HG02798 (cell line): ENCODE results near the gene ABL1.

Experiments
- ATAC-seq: cut with Tn5 transposase; IDR thresholded peaks from one replicate; pipeline ENCODE4 v1.9.1; 2021; ENCODE audit warnings: mild to moderate bottlenecking; ENCODE audit not compliant: unreplicated experiment, poor library complexity

ABL1 gene

GRCh38 chr9:130927995-130928900, 93.2 kb downstream of the ABL1 start:
- ATAC-seq, result no peak

DNA sequence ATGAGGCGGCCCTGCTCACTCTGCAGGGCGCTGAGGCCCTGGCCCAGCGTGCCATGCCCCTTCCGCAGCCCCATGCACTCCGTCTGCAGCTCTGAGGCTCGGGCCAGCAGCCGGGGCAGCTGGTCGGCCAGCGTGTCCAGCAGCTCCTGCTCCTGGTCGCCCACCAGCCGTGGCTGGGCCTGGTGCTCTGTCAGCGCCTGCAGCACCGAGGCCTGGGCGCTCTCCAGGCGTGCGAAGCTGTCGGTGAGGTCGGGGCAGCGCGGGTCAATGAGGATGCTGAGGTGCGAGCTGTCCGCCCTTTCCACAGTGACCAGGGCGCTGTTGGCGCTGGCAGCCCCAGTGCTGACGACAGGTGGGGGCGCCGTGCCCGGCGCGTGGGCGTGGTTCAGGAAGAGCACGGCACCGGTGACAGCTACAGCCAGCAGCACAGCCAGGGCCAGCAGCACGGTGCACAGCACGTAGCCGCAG, 94.6 kb downstream of the ABL1 start:
- no peak for ATAC-seq

- no peak for ATAC-seq
Observed at GRCh38 chr9:130930132-130930803, 95.2 kb downstream of the ABL1 start.

DNA sequence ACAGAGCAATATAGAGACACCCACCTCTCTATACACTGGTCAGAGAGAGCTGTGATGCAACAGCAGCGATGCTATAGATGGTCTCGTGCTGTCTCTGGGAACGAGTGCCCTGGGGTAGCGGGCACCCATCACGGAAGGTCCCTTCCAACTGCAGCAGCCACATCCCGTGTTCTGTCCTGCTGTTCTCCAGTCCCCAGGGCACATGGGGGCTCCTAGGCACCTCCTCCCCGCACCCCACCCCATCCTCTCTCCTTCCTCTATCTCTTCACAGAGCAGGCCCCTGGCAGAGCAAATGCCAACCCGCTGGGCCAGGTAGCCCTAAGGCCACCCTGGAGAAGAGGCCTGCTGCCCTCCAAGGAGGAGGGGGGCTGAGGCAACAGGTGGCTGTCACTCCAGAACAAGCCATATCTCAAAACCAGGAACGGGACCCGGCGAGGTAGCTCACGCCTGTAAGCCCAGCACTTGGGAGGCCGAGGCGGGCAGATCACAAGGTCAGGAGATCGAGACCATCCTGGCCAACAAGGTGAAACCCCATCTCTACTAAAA, 95.8 kb downstream of the ABL1 start:
- no peak for ATAC-seq

DNA sequence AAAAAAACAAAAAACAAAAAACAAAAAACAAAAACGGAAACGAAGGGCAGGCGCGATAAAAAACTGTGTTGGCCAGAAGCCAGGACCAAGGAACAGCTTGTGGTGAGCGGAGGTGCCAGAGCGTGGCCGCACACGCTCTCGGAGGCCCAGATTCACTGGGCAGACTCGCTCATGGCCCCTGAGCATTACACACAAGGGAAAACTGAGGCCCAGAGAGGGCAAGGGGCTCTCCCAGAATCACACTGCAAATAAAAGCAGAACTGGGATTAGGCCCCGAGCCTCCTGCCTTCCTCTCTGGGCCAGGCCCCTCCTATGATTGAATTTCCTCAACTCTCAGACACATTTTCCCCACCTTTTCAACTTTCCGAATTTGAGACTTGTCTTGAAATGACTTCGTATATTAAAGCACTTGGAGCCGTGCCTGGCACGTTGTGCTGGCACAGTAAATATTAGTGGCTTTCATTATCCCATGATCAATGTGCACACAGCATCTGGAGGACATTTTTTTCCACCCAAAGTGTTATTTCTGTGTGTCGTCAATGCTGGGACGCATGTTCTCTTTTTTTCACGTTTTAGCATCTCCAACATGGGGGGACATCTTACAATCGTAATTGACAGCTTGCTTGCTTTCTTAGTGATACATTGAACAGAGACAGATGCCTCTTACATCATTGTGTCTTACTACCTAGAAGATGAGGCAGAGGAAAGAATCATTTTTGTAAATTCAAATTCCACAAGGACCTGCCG, 96.6 kb downstream of the ABL1 start:
- no peak for ATAC-seq

GRCh38 chr9:130932255-130933079, 97.4 kb downstream of the ABL1 start:
- ATAC-seq, result no peak

DNA sequence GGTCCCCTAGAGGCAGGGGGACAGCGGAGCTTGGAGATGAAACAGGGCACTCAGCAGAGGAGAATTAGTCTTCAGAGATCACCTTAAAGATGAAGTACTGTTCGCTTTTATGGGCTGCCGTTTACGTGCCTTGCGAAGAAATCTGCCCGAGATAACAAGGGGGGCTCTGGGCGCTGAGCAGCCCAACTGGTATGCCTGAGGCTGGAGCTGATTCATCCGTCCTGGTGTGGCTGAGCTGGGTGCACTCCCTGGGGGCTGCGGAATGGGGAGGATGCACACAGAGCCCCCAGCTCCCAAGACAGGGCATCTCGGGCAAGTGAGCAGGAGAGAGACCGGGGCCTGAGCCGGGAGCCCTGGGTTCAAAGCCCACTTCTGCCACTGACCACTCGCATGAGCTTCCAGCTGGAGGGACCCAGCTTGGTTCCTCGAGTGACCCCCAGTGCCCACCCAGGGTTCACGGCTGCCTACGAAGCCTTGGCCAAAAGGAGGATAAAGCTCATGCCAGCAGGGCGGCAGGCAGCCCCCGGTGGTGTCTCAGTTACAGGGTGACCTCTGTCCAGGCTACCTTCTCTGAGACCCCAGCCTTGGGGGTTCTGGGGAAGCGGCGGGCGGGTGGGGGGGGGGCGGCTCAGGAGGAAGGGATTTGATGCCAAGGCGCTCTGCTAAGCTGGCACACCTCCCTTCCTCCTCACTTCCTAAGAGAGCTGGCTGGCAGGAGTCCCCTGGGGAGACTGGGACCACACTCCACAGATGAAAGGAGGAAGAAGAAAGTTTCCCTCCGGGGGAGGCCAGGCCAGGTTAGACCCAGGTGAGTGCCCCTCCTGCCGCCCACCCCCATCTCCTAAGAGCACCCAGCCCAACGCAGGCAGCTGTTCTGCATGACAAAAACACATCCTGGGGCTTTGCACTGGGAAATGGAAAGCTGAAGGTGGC, 98.3 kb downstream of the ABL1 start:
- no peak for ATAC-seq

- ATAC-seq, result no peak
Observed at GRCh38 chr9:130934246-130934645, 99.2 kb downstream of the ABL1 start.

DNA sequence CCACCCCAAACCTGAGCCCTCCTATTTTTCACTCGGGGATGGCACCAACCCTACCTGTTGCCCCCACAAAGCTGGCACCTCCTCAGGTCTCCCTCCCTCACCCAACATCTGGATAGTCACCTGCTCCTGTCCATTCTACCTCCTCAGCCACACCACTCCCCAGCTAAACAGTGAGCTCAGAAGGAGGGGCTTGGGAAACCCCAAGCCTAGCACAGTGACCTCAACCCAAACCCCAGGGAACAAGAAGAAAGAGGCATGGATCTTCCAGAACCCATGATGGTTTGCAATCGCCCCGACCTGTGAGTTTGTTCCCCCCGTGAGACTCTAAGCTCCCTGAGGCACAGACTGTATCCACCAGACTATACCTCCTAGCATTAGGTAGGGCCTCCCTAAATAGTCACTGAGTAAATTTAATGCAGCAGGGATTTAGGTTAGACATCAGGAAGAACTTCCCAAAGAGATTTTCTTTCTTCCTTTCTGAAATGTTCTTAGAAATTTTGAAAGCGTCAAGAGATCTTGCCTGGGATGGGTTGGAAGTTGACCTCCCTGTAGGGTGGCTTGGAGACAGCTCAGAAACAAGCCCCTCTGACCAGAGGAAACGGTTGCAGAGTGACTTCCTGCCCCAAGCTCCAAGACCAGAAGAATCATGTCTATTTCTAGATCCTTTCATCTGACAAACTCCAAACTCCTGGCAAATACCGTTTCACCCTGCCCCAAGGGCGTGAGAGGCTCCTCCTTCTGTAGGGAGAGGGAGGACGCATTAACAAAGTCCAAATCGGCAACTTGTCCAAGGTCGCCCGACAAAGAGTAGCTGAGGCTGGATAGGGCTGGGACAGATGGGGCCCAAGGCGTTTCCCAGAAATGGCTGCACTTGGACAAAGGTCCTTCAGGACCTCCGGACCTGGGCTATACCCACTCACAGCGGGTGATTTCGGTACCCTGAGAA, 99.9 kb downstream of the ABL1 start:
- no peak for ATAC-seq

DNA sequence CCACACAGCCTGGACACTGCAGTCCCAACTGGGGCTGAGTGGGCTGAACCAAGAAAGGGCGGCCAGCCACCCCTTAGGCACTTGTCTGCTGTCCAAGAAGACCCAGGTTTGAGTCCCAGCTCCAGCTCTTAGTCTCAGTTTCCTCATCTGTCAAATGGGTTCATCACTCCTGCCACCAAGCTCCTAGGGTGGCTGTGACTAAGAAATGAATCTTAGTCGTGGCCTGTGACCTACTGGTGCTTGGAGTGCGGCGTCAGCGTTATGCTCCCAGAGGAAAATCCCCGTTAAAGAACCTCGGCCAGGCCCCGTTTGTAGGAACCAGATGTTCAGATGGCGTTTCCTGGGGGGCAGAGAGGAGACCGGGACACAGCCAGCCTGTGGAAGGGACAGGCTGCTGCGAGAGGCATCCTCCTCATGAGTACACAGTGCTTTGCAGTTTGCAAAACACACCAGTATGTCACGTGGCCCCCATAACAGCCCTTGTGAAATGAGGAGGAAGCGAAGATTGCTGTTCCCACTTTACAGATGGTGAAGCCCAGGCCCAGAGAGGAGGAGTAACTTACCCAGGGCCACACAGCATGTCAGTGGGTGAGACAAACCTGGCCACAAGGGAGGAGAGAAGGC, 100.7 kb downstream of the ABL1 start:
- ATAC-seq, result no peak

DNA sequence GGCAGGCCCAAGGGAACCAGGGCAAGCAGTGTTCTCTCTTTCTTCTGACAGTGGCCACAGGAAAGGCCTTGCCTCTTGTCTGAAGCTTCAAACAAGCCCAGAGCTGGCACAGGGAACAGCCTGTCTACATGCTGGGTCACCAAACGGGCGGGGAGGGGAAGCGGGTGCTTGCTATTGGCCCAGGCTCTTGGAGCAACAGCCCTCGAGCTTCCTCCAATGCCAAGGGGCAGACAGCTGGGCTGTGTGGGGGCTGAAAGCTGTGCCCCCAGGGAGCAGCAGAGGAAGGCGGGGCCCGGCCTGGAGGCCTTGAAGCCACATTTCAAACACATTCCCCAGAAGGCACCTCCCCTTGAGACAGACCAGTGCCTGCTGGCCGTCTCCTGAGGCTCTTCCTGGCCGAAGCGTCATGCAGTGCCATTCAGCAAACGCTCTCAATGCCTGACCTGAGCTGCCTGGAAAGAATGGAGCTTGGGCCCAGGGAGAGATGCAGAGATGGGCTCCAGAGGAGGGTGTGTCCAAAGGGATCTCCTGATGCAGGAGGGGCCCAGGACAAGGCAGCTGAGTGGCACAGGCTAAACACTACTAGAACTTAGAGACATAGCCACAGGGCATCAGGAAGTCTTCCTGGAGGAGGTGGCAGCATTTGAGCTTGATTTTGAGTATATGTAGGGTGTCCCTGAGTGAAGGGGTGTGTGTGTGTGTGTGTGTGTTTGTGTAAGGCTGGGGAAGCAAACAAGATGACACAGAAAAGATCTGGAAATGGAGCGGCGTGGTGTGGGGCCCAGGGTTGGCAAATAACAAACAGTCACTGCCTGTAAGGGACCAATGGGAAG, 101.4 kb downstream of the ABL1 start:
- no peak for ATAC-seq
